Stimulated activated CD8-positive, alpha-beta memory T cell treated with anti-CD3 and anti-CD28 coated beads, Interleukin-15, amount 100 ng/mL, for 1 hour (primary cell): ENCODE data around the gene PIGU.
"Not testable (repeated sequence)": the region's sequence is repeated elsewhere in the genome, so short reads cannot be mapped to it uniquely, and the experiment has no call there.

Source experiments
- DNase-seq: peaks from one replicate; pipeline ENCODE4 v3.0.0-alpha.2; 2020; ENCODE audit warnings: low read depth

Gene PIGU

GRCh38 chr20:34661811-34662210, 15.1 kb downstream of the PIGU start:
- DNase-seq, result not testable (repeated sequence)

GRCh38 chr20:34658654-34659053, 18.2 kb downstream of the PIGU start:
- not testable (repeated sequence) for DNase-seq

- no peak for DNase-seq
Measured at GRCh38 chr20:34654207-34654744, 22.6 kb downstream of the PIGU start.

GRCh38 chr20:34651200-34651599, 25.7 kb downstream of the PIGU start:
- DNase-seq, result no peak

GRCh38 chr20:34647737-34648136, 29.2 kb downstream of the PIGU start:
- DNase-seq, result no peak

GRCh38 chr20:34644951-34645350, 31.9 kb downstream of the PIGU start:
- no peak for DNase-seq

- DNase-seq, result no peak
Measured at GRCh38 chr20:34644345-34644744, 32.5 kb downstream of the PIGU start.

GRCh38 chr20:34643928-34644327, 33.0 kb downstream of the PIGU start:
- DNase-seq, result no peak

- no peak for DNase-seq
Measured at GRCh38 chr20:34642009-34642408, 34.9 kb downstream of the PIGU start.

- DNase-seq, result no peak
Measured at GRCh38 chr20:34639755-34640222, 37.1 kb downstream of the PIGU start.

GRCh38 chr20:34638532-34638931, 38.4 kb downstream of the PIGU start:
- DNase-seq, result no peak

- no peak for DNase-seq
Measured at GRCh38 chr20:34638039-34638292, 38.9 kb downstream of the PIGU start.

- no peak for DNase-seq
Measured at GRCh38 chr20:34637245-34638038, 39.5 kb downstream of the PIGU start.

- DNase-seq, result no peak
Measured at GRCh38 chr20:34636648-34637047, 40.2 kb downstream of the PIGU start.

- DNase-seq, result no peak
Measured at GRCh38 chr20:34634392-34634791, 42.5 kb downstream of the PIGU start.

GRCh38 chr20:34632870-34633452, 43.9 kb downstream of the PIGU start:
- DNase-seq, result no peak

GRCh38 chr20:34629904-34630303, 47.0 kb downstream of the PIGU start:
- DNase-seq, result no peak

- DNase-seq, result no peak
Measured at GRCh38 chr20:34629342-34629741, 47.5 kb downstream of the PIGU start.

- DNase-seq, result no peak
Measured at GRCh38 chr20:34628026-34628425, 48.9 kb downstream of the PIGU start.

- no peak for DNase-seq
Measured at GRCh38 chr20:34627458-34627857, 49.4 kb downstream of the PIGU start.

- no peak for DNase-seq
Measured at GRCh38 chr20:34626992-34627391, 49.9 kb downstream of the PIGU start.

- no peak for DNase-seq
Measured at GRCh38 chr20:34624629-34625028, 52.3 kb downstream of the PIGU start.

- DNase-seq, result no peak
Measured at GRCh38 chr20:34622821-34623451, 54.0 kb downstream of the PIGU start.
